ENCODE data around the gene RNF144A. TPM values are rescaled to one million over a fixed set of nuclear protein-coding genes. Genes with fewer than 3 reads are reported as not detected.

Gene RNF144A
- total and polyA plus RNA-seq, 2 of the 13 experiments (the other 11 are each of a cell fraction or from before 2014, with no cell fraction given), result 13.9 to 16.5 TPM

- TF ChIP-seq, protein P1, sequence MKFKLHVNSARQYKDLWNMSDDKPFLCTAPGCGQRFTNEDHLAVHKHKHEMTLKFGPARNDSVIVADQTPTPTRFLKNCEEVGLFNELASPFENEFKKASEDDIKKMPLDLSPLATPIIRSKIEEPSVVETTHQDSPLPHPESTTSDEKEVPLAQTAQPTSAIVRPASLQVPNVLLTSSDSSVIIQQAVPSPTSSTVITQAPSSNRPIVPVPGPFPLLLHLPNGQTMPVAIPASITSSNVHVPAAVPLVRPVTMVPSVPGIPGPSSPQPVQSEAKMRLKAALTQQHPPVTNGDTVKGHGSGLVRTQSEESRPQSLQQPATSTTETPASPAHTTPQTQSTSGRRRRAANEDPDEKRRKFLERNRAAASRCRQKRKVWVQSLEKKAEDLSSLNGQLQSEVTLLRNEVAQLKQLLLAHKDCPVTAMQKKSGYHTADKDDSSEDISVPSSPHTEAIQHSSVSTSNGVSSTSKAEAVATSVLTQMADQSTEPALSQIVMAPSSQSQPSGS (CRISPR knock-in tag; IDR thresholded peaks at IDR 0.05), result 0 out of 2 replicates have a peak, but pooled peaks have one; percentile 47
Observed at GRCh38 chr2:7037340-7038333, 120.4 kb downstream of the RNF144A start (continued).

- CTCF ChIA-PET (ENCODE audit: low intra/inter-chr PET ratio, low total read pairs), result no interaction called here
- intact Hi-C loops (cut with micrococcal nuclease; ENCODE audit: unreplicated experiment) (loop anchor here (5.0 kb wide), 1 partner anchor 213 kb away; no protein-coding TSS in a partner anchor), in situ Hi-C loops (cut with HindIII; ENCODE audit: extremely low pct_ligation_motif_present, low pct_unique_long_range_greater_than_20kb) (no loop called here)
- Histone ChIP-seq H3K36me3 (replicated peaks in 1 of 2; ENCODE audit: control insufficient read depth in 1 of 2, insufficient read depth in 2 of 2, low read length in 2 of 2) (peaks cover 3 to 11% of the 10 kb centered on the region in 2 experiments; a peak in 4 of 5 replicates), H3K4me3 (replicated peaks in 1 of 3; ENCODE audit: insufficient read depth in 1 of 3, low read depth in 2 of 3, low read length in 3 of 3) (no peak overlapping the region), H3K27ac (ENCODE audit: extremely low read length, insufficient read depth, low read length) (no peak overlapping the region), H3K79me2 (ENCODE audit: insufficient read depth, low read length) (no peaks in the 10 kb centered on the region), H4K20me1 (ENCODE audit: insufficient read depth, low read length) (no peaks in the 10 kb centered on the region), H3K4me1 (ENCODE audit: insufficient read depth, low read length) (no peaks in the 10 kb centered on the region), H3K9me3 (ENCODE audit: low read length) (no peaks in the 10 kb centered on the region), H3K4me2 (ENCODE audit: low read depth, low read length) (no peak overlapping the region), H3K27me3 (ENCODE audit: control insufficient read depth in 1 of 2, insufficient read depth in 2 of 2, low read length in 2 of 2) (no peaks in the 10 kb centered on the region), H3K9ac (ENCODE audit: insufficient read depth, low read depth, low read length) (no peak overlapping the region), H2AFZ (ENCODE audit: low read length) (no peak overlapping the region)
- no peak for ATAC-seq
- 87% methylated on average over 8 of the region's 8 CpGs for WGBS (ENCODE audit: low lambda C conversion rate)
- POLR2A ChIA-PET, result no interaction called here
- FAIRE-seq, result no peak
- DNase-seq (ENCODE audit: low spot score), result no peak
- TF ChIP-seq HMGXB3 (CRISPR knock-in tag; IDR thresholded peaks at IDR 0.05; ENCODE audit: borderline replicate concordance), result no peak
- TF ChIP-seq ZNF550 (CRISPR knock-in tag; IDR thresholded peaks at IDR 0.05; ENCODE audit: borderline replicate concordance), result no peak
- TF ChIP-seq HHEX (CRISPR knock-in tag; IDR thresholded peaks at IDR 0.05), result no peak
- no peak for TF ChIP-seq MIER2 (CRISPR knock-in tag; IDR thresholded peaks at IDR 0.05)
- TF ChIP-seq, protein P2, sequence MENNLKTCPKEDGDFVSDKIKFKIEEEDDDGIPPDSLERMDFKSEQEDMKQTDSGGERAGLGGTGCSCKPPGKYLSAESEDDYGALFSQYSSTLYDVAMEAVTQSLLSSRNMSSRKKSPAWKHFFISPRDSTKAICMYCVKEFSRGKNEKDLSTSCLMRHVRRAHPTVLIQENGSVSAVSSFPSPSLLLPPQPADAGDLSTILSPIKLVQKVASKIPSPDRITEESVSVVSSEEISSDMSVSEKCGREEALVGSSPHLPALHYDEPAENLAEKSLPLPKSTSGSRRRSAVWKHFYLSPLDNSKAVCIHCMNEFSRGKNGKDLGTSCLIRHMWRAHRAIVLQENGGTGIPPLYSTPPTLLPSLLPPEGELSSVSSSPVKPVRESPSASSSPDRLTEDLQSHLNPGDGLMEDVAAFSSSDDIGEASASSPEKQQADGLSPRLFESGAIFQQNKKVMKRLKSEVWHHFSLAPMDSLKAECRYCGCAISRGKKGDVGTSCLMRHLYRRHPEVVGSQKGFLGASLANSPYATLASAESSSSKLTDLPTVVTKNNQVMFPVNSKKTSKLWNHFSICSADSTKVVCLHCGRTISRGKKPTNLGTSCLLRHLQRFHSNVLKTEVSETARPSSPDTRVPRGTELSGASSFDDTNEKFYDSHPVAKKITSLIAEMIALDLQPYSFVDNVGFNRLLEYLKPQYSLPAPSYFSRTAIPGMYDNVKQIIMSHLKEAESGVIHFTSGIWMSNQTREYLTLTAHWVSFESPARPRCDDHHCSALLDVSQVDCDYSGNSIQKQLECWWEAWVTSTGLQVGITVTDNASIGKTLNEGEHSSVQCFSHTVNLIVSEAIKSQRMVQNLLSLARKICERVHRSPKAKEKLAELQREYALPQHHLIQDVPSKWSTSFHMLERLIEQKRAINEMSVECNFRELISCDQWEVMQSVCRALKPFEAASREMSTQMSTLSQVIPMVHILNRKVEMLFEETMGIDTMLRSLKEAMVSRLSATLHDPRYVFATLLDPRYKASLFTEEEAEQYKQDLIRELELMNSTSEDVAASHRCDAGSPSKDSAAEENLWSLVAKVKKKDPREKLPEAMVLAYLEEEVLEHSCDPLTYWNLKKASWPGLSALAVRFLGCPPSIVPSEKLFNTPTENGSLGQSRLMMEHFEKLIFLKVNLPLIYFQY (CRISPR knock-in tag; IDR thresholded peaks at IDR 0.05; ENCODE audit: borderline replicate concordance), result no peak
- no TSS peak for BruUV-seq (replicated peaks)
Observed at GRCh38 chr2:7040547-7040946, 123.3 kb downstream of the RNF144A start.

Measured in HepG2 (cell line).